Fibroblast of skin of right biceps (primary cell): ENCODE results near the gene SZRD1.
A peak's percentile ranks its signal among the peaks of the same experiment; 100 is the strongest.

Experiments used
- DNase-seq: peaks from one replicate; pipeline ENCODE4 v3.0.0-alpha.2; 2013

The SZRD1 gene

DNA sequence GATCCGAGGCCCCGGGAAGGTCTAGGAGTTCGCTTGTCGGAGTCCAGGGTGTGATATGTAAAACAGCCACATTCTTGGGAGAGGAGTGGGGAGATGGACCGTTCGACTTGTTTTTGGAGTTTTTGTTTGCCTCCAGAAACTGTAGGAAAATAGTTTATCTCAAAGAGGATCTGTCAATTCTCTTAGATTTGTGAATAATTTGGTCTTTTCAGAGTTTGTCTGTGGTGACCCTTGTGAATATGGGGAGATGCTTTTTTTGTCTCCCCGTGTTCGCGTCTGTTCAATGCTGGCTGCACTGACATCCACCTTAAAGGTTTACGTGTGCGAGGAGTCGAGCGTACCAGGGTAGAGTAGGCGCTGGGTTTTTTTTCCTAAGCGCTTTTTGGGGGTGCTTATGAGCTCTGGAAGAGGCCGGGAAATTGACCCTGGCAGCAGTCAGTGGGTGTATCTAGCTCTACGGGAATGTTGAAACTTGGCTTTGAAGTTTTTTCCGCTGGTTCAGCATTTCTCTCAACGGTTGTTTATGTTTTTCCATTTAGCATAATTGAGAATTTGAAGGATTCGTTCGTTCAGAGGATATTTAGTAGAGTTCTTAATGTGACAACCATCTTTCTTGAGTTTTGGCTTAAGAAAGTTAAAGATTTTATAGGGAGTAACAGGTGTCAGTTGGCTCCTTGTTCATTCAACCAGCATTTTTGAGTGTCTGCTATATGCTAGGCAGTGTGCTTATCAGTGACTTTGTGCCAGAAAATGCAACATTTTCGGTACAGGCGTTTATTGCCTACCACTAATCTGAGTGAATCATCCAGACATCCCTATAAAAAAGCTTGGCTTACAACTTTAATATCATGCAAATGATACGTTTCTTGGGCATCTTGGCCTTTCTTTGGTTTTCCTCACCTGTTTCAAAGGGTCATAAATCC, 1.2 kb downstream of the SZRD1 start:
- DNase-seq = peak; percentile 56

- DNase-seq = no peak
Observed at GRCh38 chr1:16369821-16370220, 2.8 kb downstream of the SZRD1 start.

GRCh38 chr1:16371725-16372124, 4.7 kb downstream of the SZRD1 start:
- DNase-seq = peak; percentile 79

DNA sequence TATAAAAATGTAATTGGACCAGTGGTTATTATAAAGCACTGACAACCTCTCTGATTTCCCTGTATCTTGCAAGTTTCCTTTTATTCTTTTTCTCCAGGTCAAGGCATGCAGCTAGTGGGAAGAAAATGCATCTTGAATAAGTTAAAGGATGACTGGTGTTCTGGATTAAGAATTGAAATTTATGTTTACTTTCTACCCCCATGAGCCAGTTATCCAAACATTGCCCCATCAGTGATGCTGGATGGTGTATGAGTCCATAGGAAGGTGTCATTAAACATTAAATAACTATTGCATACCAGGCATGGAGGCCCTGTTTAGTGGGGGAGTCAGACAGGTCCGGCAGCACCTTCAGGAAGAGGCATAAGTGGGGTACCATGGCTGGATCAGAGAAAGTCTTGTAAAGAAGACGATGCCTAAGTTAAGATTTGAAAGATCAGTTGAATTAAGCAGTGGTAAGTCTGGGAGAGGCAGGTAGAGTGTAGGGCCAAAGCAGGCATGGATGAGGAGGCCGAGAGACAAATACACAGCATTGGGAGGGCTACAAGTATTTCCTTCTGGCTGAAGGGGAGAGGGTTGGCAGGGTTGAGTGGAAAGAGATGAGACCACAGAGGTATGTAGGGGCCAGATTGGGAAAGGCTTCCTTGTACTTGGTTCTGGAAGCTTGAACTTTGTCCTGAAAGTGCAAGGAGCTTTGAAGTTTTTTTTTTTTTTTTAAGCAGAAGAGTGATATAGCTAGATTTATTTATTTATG, 5.7 kb downstream of the SZRD1 start:
- peak; percentile 54 for DNase-seq

- DNase-seq = no peak
Observed at GRCh38 chr1:16374266-16374665, 7.2 kb downstream of the SZRD1 start.

GRCh38 chr1:16375521-16376340, 8.7 kb downstream of the SZRD1 start:
- DNase-seq = peak; percentile 82

- no peak for DNase-seq
Observed at GRCh38 chr1:16376971-16377370, 9.9 kb downstream of the SZRD1 start.

- DNase-seq = no peak
Observed at GRCh38 chr1:16378443-16378842, 11.4 kb downstream of the SZRD1 start.

DNA sequence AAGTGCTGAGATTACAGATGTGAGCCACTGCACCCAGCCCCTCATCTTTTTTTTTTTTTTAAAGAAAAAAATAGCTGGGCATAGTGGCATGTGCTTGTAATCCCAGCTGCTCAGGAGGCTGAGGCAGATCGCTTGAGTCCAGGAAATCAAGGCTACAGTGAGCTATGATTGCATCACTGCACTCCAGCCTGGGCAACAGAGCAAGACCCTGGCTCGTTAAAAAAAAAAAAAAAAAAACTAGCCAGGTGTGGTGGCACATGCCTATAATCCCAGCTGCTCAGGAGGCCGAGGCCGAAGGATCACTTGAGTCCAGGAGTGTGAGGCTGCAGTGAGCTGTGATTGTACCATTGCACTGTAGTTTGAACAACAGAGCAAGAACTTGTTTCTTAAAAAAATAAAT, 13.8 kb downstream of the SZRD1 start:
- no peak for DNase-seq

GRCh38 chr1:16383888-16384287, 16.8 kb downstream of the SZRD1 start:
- no peak for DNase-seq

- DNase-seq = no peak
Observed at GRCh38 chr1:16385659-16386453, 18.8 kb downstream of the SZRD1 start.

DNA sequence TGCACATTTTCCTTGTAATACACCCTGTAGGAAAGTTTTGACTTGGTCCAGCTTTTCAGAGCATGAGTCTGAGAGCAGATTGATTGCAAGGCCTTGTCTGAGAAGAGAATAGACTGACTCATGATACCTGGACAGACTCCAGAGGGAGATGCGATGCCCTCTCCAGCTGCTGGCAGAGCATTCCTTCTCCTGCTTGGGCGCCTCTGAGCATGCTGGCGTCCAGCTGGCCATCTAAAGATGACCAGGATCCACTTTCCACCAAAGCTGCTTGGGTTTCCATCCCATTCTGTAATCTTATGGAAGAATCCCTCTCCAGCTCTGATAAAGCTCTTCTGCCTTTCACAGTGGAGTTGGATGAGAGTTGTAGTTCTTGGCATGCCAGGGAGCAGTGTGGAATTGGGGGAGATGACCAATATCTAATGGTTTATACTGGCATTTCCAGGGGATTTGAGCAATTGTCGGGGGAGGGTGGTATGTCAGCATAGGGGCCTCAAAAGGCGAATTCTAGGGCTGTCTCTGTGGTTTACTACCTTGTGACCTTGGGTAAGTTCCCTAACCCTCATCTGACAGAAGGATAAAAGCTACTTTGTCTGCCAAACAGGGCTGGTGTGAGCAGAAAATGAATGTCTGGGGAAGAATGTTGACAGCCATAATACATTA, 19.5 kb downstream of the SZRD1 start:
- peak; percentile 63 for DNase-seq

DNA sequence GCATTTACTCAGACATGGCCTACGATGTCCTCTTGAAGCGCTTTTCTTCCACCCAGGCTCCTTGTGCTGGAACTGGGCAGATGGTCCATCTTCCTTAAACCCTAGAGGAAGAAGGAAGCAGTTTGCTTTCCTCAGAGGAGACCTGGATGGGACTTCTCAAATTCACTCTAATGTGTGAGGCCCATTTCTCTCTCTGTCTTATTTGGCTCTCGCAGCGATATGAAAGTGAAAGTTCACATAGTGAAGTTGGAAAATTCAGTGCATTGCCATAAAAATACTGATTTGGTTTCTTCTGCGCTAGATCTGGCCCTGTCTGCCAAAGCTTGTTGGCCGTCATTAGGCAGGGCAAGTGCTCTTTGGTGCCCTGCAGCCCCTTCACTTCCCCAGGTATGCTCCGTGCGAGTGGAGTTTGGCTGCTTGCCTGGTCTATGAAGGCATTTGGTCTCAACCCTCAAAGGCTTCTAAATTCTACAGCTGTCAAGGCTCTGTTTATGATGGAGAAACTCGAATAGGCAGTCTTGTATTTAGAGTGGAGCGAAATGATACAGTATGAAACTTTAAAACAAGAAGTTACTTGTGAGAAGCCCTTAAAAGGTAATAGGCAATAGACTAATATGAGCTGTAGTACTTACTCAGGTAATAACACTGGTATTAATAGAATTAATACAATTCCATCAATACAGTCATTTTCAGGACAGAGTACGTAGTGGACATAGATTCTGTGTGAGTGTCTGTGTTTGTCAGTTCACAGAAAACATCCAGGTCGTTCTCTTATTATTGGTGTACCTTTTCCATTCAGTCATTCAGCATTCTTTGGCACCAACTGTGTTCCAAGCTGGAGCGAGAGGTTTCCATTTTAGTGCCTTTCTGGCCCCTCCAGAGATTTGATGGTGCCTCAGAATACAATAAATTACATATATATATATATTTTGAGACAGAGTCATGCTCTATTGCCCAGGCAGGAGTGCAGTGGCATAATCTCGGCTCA, 20.5 kb downstream of the SZRD1 start:
- DNase-seq = no peak

DNA sequence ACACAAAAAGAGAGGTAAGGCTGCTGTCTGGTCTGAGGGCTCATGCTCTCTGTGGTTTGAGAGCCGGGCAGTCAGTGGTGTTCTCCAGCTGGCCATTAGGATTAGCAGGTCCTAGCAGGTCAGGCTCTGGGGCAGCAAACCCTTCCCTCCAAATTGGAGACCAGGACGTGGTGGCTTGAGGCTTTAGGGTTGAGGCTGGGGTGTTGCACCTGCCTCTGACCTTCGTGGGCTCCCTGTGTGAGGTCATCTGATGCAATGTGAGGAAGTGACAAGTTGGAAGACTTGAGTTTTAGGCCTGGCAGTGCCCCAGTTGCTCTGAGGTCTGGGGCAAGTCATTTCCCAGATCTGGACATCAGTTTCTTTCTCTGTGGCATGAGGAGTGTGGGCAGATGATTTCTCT, 24.4 kb downstream of the SZRD1 start:
- DNase-seq = no peak

- DNase-seq = no peak
Observed at GRCh38 chr1:16392740-16393569, 25.9 kb downstream of the SZRD1 start.

DNA sequence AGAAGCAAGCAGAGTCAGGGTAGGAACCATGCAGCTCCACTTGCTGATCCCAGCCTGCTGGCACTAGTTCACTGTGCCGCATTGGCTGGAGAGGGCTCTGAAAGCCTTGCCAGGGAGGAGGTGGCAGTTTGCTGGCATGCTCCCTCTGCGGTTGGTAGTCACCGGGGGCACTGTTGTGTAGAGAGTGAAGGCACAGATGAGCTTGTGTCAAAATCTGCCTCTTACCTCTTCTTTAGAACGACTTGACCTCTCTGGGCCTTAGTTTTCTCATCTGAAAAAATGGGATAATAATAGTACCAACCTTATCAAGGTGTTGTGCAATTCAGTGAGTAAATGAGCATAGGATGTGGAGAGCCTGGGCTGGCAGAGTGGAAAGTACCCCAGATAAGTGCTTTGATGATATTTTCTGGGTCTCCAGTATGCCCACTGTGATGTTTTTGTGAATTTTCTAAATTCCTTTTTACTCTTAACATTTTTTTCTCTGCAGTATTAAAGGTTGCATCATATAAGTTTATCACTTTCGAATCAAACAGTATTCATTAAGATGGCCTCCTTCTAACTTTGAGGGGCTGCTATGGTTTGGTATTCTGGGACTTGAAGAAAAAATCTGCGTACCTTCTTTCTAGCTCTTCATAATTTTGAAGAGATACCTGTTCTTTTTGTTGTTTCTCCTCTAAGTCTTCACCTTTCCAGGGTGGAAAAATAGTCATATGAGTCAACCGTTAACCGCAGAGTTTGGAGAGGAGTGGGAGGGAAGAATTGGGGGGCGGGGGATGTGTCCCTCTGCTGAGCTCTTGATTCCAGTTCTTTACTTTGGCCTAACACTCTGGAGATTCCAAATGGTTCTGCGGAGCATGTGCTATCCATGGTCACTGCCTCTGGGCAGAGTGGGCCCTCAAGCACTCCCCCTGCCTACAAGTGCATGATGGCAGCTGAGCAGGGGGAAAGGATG, 26.8 kb downstream of the SZRD1 start:
- DNase-seq = no peak

- DNase-seq = no peak
Observed at GRCh38 chr1:16394977-16395376, 27.9 kb downstream of the SZRD1 start.

DNA sequence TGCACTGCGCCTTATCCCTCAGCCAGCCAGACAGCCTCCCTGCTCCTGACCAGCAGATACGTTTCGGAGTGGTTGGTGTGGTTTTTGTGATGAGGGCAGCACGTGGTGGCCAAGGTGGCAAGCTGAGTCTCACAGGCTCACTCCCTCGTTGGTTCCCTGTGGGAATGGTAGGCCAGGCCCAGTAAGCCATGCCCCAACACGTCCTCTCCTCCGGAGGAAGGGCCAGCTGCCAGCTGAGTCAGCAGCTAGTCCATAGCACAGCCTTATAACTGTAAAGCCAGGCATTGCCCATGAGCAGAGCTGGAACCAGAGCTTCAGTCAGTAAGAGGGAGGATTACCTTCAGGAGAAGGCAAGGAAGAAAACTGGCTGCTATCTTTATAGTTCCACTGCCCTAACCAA, 29.5 kb downstream of the SZRD1 start:
- DNase-seq = peak; percentile 62
